NCI-H345 treated with DMSO at 0.1 percent for 48 hours (cell line): ENCODE data around the gene OVOL2.
"Not testable (repeated sequence)": the region's sequence is repeated elsewhere in the genome, so short reads cannot be mapped to it uniquely, and the experiment has no call there.

Source experiments
- DNase-seq: peaks from one replicate; lab custom pipeline; 2025; ENCODE audit not compliant: unreplicated experiment; lab: John Stamatoyannopoulos, UW

OVOL2 gene

GRCh38 chr20:18057101-18057993 is at the start of gene OVOL2:
Gene OVOL2, minus strand, starts transcription at chr20:18057916. Its CDS starts 282 bp downstream, at chr20:18057634.
- peak; percentile 81 for DNase-seq

GRCh38 chr20:18103497-18103896 is 45.8 kb upstream of the OVOL2 start:
- DNase-seq = no peak

GRCh38 chr20:18101125-18101810 is 43.6 kb upstream of the OVOL2 start:
- DNase-seq = no peak

GRCh38 chr20:18100569-18100968 is 42.9 kb upstream of the OVOL2 start:
- not testable (repeated sequence) for DNase-seq

GRCh38 chr20:18094191-18094590 is 36.5 kb upstream of the OVOL2 start:
- no peak for DNase-seq

- DNase-seq = no peak
Measured at GRCh38 chr20:18093388-18093787, 35.7 kb upstream of the OVOL2 start.

GRCh38 chr20:18092890-18093289 is 35.2 kb upstream of the OVOL2 start:
- DNase-seq = no peak

GRCh38 chr20:18091623-18092022 is 33.9 kb upstream of the OVOL2 start:
- no peak for DNase-seq

GRCh38 chr20:18090477-18090876 is 32.8 kb upstream of the OVOL2 start:
- no peak for DNase-seq

GRCh38 chr20:18090044-18090443 is 32.3 kb upstream of the OVOL2 start:
- DNase-seq = no peak

GRCh38 chr20:18088841-18089240 is 31.1 kb upstream of the OVOL2 start:
- not testable (repeated sequence) for DNase-seq

GRCh38 chr20:18088298-18088697 is 30.6 kb upstream of the OVOL2 start:
- not testable (repeated sequence) for DNase-seq

GRCh38 chr20:18087054-18087453 is 29.3 kb upstream of the OVOL2 start:
- no peak for DNase-seq

- DNase-seq = not testable (repeated sequence)
Measured at GRCh38 chr20:18080836-18081235, 23.1 kb upstream of the OVOL2 start.

- DNase-seq = no peak
Measured at GRCh38 chr20:18079756-18080353, 22.1 kb upstream of the OVOL2 start.

GRCh38 chr20:18077157-18077556 is 19.4 kb upstream of the OVOL2 start:
- no peak for DNase-seq

- no peak for DNase-seq
Measured at GRCh38 chr20:18072532-18072931, 14.8 kb upstream of the OVOL2 start.

GRCh38 chr20:18066421-18067333 is 9.0 kb upstream of the OVOL2 start:
- DNase-seq = no peak

- DNase-seq = no peak
Measured at GRCh38 chr20:18063676-18064075, 6.0 kb upstream of the OVOL2 start.

GRCh38 chr20:18059603-18060002 is 1.9 kb upstream of the OVOL2 start:
- DNase-seq = no peak
